ENCODE data around the gene CCDC188. TPM values are rescaled to one million over a fixed set of nuclear protein-coding genes. Genes with fewer than 3 reads are reported as not detected.

Gene CCDC188
- under 1 TPM in 1 of 3 donors, not detected in 2; 0.66 TPM for polyA plus RNA-seq

DNA sequence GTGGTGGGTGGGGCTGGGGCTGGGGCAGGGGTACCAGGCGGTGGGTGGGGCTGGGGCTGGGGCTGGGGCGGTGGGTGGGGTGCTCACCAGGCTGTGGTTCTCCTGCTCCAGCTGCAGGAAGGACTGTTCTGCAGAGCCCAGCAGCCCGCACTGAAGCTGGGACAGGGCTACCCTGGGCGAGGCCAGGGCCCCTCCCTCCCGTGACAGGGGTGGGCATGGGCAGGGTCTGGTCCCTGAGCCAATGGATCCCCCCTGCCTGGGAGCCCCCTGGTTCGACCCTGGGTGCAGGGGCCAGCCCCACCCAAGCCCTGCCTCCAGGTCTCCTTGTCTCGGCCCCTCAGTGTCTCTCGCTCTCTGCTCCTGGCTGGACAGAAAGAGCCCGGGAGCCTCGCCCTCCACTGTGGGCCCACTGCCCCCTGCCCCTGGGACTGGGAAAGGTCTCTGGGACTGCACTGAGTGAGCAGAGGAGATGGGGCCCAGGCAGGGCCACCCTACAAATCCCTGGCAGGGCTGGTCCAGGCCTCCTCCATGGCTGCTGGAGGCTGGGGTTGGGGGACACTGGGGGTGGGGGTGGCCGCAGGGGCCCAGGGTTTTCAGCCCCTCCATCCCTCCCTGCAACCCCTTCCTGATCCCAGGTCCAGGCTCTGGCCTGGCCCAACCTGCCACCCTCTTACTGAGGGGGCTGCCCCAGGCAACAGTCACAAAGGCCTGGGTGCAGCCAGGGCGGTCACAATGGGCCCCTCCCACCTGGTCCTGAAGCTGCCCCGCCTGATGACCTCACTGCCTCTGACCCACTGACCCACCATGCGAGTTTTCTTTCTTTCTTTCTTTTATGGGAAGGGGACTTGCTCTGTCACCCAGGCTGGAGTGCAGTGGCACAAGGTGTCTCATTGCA is at the start of gene CCDC188:
CCDC188 (minus strand) TSS at position 675 of the 895 bp plus-strand sequence; CDS start at position 606, 69 bp downstream.
- no peaks in the 10 kb centered on the region for H3K9me3 Mint-ChIP-seq
- no peak for DNase-seq
- H3K36me3 Mint-ChIP-seq: no peaks in the 10 kb centered on the region
- H3K27me3 Mint-ChIP-seq (ENCODE audit: low read depth in 3 of 3): peaks cover 0 to 2% (median 2%) of the 10 kb centered on the region in 3 donors
- no peak within 1 kb of the TSS for H3K4me3 Mint-ChIP-seq
- no peaks in the 10 kb centered on the region for H3K4me1 Mint-ChIP-seq
- H3K27ac Mint-ChIP-seq: peak within 1 kb of the TSS in 1 of 6 donors; percentile 35

DNA sequence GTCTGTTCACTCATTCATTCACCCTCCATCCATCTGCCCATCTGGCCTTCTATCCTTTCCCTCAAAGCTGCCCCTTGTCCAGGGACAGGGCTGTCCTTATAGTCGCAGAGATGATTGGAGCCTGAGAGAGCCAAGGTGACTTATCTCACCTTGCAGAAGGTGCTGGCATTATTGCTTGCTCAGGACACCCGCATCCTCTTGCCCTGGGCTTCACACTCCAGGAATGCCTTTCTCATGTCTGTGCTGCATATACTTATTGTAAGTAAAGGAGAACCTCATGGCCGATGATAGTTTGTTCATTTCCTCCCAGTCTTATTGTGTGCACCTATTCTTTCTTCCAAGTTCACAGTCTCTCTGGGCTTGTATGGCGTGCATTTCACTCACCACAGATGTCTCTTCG is 49.1 kb upstream of the CCDC188 start:
- no peak overlapping the region for H3K4me3 Mint-ChIP-seq
- no peak overlapping the region for H3K27ac Mint-ChIP-seq
- H3K4me1 Mint-ChIP-seq: no peaks in the 10 kb centered on the region
- no peak for DNase-seq
- H3K36me3 Mint-ChIP-seq: no peaks in the 10 kb centered on the region
- no peaks in the 10 kb centered on the region for H3K9me3 Mint-ChIP-seq
- peaks cover 0 to 3% (median 2%) of the 10 kb centered on the region in 3 donors for H3K27me3 Mint-ChIP-seq (ENCODE audit: low read depth in 3 of 3)

GRCh38 chr22:20199413-20199842 is 48.6 kb upstream of the CCDC188 start:
- Mint-ChIP-seq H3K4me1 (no peaks in the 10 kb centered on the region), H3K27ac (no peak overlapping the region), H3K27me3 (ENCODE audit: low read depth in 3 of 3) (peaks cover 0 to 3% (median 2%) of the 10 kb centered on the region in 3 donors), H3K9me3 (no peaks in the 10 kb centered on the region), H3K36me3 (no peaks in the 10 kb centered on the region), H3K4me3 (no peak overlapping the region)
- DNase-seq: no peak

DNA sequence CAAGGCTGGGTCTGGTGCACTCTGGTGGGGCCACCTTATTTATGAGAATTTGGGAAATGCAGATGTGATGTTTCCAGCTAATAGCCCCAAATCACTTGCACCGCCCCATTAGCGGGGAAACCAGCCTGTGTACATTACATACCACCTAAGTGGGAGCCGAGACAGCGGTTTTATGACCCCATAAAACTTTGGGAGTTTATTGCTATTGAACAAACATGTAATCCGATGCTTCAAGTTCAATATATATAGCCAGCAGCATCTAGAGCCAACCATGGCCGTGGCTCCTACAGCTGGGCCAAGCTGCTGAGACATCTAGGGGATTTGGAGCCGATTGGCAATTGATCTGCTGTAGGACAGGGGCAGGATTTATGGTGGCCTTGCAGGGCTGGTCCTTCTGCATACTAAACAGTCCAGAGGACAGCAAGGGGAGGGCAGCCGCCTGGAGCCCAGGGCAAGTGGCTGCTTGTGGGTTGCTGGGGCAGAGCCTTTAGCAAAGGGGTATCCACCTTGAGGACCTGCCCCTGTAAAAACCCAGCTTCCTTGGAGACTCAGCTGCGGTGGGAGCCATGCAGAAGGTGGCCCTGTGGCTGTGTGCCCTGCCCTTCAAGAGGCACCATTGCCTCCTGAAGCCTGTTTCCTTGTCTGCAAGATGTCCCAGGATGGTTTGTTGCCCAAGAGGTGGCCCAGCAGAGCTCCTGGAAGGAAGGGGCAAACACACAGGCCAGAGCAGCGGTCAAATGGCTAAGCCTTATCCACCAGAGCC is 47.9 kb upstream of the CCDC188 start:
- Mint-ChIP-seq H3K4me3 (no peak overlapping the region), H3K36me3 (no peaks in the 10 kb centered on the region), H3K27ac (no peak overlapping the region), H3K27me3 (ENCODE audit: low read depth in 3 of 3) (peaks cover 0 to 3% (median 2%) of the 10 kb centered on the region in 3 donors), H3K9me3 (no peaks in the 10 kb centered on the region), H3K4me1 (no peaks in the 10 kb centered on the region)
- no peak for DNase-seq

- no peaks in the 10 kb centered on the region for H3K36me3 Mint-ChIP-seq
- peaks cover 0 to 3% (median 0%) of the 10 kb centered on the region in 3 donors for H3K27me3 Mint-ChIP-seq (ENCODE audit: low read depth in 3 of 3)
- no peak for DNase-seq
- H3K27ac Mint-ChIP-seq: no peak overlapping the region
- H3K4me3 Mint-ChIP-seq: no peak overlapping the region
- H3K9me3 Mint-ChIP-seq: no peaks in the 10 kb centered on the region
- no peaks in the 10 kb centered on the region for H3K4me1 Mint-ChIP-seq
Observed at GRCh38 chr22:20197407-20198030, 46.7 kb upstream of the CCDC188 start.

GRCh38 chr22:20196094-20196842 is 45.4 kb upstream of the CCDC188 start:
- peaks cover 0 to 3% (median 2%) of the 10 kb centered on the region in 3 donors for H3K27me3 Mint-ChIP-seq (ENCODE audit: low read depth in 3 of 3)
- no peak overlapping the region for H3K27ac Mint-ChIP-seq
- no peaks in the 10 kb centered on the region for H3K36me3 Mint-ChIP-seq
- no peaks in the 10 kb centered on the region for H3K4me1 Mint-ChIP-seq
- no peak for DNase-seq
- no peak overlapping the region for H3K4me3 Mint-ChIP-seq
- no peaks in the 10 kb centered on the region for H3K9me3 Mint-ChIP-seq

DNA sequence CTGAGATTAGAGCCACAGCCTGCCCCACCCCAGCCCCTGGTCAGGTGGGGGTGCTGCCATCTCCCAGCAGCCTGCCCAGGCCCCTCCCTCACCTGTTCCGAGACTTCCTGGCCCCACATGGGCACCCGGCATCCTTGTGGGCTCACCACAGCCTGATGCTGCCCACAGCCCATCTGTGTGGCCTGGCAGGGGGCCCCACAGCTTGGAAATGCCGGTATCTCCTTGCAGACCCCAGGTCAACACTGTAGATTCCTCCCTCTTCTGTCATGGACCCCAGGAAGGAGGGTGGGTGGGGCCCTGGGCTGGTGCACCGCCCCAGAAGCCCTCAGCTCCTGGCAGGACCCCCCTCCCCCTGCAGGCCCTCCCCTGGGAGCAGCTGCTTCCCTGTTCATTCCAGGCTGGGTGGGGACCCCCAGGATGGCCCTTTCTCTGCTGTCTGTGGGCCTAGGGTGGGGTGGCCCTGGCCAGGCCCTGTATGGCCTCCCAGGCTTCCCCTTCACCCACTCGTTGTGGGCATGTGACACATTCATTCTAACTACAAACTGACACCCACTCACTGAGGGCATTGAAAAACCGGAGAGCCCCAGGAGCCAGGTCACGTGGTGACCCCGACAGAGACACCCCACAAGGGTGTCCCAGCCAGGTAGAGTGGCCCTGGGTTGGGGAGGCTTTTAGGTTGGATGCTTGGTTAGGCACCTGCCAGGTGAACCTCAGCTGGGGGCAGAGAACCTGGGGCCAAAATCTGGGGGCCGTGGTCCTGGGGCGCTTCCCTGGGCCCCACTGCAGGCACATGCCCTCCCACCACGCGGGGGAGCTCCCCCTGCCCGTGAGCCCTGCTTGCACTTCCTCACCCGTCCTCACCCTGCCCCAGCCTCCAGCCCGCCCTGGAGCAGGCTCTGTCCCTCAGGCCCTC is 44.1 kb upstream of the CCDC188 start:
- no peak for DNase-seq
- Mint-ChIP-seq H3K27me3 (ENCODE audit: low read depth in 3 of 3) (peaks cover 0 to 3% (median 2%) of the 10 kb centered on the region in 3 donors), H3K27ac (no peak overlapping the region), H3K36me3 (no peaks in the 10 kb centered on the region), H3K4me3 (no peak overlapping the region), H3K9me3 (no peaks in the 10 kb centered on the region), H3K4me1 (peaks cover 0 to under 1% of the 10 kb centered on the region in 2 donors)

DNA sequence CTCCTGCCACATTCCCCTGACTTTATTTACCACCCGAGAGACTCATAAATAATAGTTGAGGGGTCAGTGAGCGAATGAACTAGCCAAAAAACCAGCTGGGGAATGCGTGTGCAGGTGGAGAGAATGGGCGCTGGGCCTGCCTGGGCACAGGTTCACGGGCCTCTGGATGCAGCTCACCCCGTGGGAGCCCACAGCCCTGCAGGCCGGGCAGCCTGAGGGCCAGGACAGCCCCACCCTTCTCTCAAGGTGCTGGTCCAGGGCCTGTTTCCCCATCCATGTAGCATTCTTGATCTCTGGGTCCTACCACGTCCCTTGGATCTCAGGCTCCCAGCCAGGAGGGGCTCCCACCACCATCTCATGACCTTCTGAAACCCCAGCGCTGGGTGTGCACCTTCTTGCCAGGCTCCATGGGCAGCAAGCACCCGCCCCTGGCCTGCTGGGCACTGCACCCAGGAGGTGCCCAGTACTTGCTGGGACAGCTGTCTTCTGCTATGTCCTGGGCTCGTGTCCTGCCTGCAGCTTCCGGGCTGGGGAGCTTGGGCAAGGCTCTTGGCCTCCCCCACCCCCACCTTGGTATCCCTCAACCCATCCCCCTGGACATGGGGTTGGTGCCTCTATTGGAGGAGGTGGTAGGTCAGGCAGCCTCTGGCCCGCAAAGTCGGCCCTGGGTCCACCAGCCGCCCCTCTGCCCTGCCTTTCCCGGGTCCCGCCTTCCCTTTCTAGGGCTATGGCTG is 43.1 kb upstream of the CCDC188 start:
- no peaks in the 10 kb centered on the region for H3K9me3 Mint-ChIP-seq
- DNase-seq: no peak
- H3K4me3 Mint-ChIP-seq: no peak overlapping the region
- peaks cover 0 to 3% (median 2%) of the 10 kb centered on the region in 3 donors for H3K27me3 Mint-ChIP-seq (ENCODE audit: low read depth in 3 of 3)
- no peak overlapping the region for H3K27ac Mint-ChIP-seq
- peaks cover 0 to 5% of the 10 kb centered on the region in 2 donors for H3K4me1 Mint-ChIP-seq
- no peaks in the 10 kb centered on the region for H3K36me3 Mint-ChIP-seq

DNA sequence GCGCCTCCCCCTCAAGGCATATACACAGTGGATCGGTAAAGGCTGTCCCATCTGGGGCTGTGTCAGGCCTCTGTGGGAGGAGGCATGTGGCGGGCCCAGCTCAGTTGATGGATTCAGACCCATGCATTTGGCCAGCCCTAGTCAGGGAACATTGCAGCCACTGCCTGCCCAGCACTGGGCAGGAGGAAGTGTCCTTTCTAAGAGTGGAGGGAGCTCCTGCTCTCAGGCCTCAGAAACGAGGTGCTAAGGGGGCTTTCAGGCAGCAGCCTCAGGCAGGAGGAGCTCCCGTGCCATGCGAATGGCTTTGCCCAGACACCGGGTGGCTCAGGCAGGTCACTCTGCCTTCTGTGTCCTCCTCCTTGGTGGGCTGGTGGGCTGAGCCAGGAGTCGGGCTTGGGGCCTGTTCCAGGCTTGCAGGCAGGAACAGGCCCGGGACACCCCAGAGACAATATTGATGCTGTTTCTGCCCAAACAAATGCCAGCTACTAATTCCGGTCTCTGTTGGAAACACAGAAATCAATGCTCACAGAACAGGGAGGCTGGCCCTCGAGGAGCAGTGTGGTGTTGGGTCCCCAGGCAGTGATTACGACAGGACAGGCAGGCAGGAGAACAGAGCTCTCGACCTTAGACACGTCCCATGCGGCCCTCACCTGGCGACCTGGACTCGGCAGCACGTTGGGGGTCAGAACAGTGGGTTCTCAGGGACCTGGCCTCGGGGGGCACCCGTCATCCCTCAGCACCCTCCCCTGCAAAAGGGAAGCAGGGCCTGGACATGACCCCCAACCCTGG is 42.3 kb upstream of the CCDC188 start:
- DNase-seq: no peak
- no peaks in the 10 kb centered on the region for H3K9me3 Mint-ChIP-seq
- H3K36me3 Mint-ChIP-seq: no peaks in the 10 kb centered on the region
- peaks cover 0 to 3% (median 2%) of the 10 kb centered on the region in 3 donors for H3K27me3 Mint-ChIP-seq (ENCODE audit: low read depth in 3 of 3)
- peaks cover 0 to 5% of the 10 kb centered on the region in 2 donors for H3K4me1 Mint-ChIP-seq
- H3K27ac Mint-ChIP-seq: no peak overlapping the region
- H3K4me3 Mint-ChIP-seq: no peak overlapping the region

- no peak for DNase-seq
- H3K9me3 Mint-ChIP-seq: no peaks in the 10 kb centered on the region
- H3K27me3 Mint-ChIP-seq (ENCODE audit: low read depth in 3 of 3): peaks cover 0 to 2% (median 0%) of the 10 kb centered on the region in 3 donors
- H3K4me1 Mint-ChIP-seq: peaks cover 0 to 5% of the 10 kb centered on the region in 2 donors
- no peak overlapping the region for H3K4me3 Mint-ChIP-seq
- H3K36me3 Mint-ChIP-seq: no peaks in the 10 kb centered on the region
- H3K27ac Mint-ChIP-seq: no peak overlapping the region
Observed at GRCh38 chr22:20192293-20192971, 41.6 kb upstream of the CCDC188 start.

DNA sequence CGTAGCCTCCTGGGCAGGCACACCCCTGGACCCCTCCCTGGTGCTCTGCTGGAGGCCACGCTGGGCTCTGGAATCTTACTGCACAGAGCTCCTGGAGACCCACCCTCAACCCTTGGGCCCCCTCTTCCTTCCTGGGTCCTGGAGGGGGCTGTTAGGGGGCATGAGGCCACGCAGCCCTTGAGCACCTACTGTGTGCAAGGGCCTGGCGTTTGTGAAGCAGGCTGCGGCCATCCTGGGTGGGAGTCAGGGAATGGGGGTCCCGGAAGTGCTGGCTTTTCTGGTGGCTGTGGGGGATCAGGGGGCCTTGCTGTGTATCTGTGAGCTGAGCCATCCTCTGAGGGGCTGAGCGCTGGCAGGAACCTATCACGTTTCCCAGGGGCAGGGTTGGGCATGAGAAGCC is 40.9 kb upstream of the CCDC188 start:
- Mint-ChIP-seq H3K36me3 (no peaks in the 10 kb centered on the region), H3K27ac (no peak overlapping the region)

More for the DNA sequence above, 40.9 kb upstream of the CCDC188 start:
- Mint-ChIP-seq H3K27me3 (ENCODE audit: low read depth in 3 of 3) (peaks cover 0 to 2% (median 0%) of the 10 kb centered on the region in 3 donors), H3K9me3 (no peaks in the 10 kb centered on the region), H3K4me3 (no peak overlapping the region), H3K4me1 (peaks cover 0 to 5% of the 10 kb centered on the region in 2 donors)
- DNase-seq: no peak

Data from immature natural killer cell (primary cell).